Stomach (tissue), 4 donors: ENCODE data around the gene FANK1.

Experiments
- POLR2A ChIP-seq, 4 donors: fragments of 450-650 bp; IDR thresholded peaks; one replicate each; pipeline ENCODE4 v1.6.1; 2016; ENCODE audit warnings: antibody characterized with exemption in 4 of 4, control low read depth in 2 of 4, mild to moderate bottlenecking in 1 of 4, moderate library complexity in 1 of 4
- POLR2AphosphoS5 ChIP-seq, 3 donors: sonication (generic); formaldehyde crosslinking; IDR thresholded peaks; one replicate each; pipeline ENCODE4 v1.6.1; 2016; ENCODE audit warnings: antibody characterized with exemption in 3 of 3
- TF ChIP-seq, protein P1 (sequence below), 7 experiments: fragments of 450-650 bp in 4 of 7; fragments of 200-600 bp in 3 of 7; sonication (generic) in 3 of 7; IDR thresholded peaks; one replicate each; pipeline ENCODE4 v1.5.1; 2016 to 2019; ENCODE audit warnings: antibody characterized with exemption in 7 of 7, control low read depth in 2 of 7, mild to moderate bottlenecking in 1 of 7

DNA sequence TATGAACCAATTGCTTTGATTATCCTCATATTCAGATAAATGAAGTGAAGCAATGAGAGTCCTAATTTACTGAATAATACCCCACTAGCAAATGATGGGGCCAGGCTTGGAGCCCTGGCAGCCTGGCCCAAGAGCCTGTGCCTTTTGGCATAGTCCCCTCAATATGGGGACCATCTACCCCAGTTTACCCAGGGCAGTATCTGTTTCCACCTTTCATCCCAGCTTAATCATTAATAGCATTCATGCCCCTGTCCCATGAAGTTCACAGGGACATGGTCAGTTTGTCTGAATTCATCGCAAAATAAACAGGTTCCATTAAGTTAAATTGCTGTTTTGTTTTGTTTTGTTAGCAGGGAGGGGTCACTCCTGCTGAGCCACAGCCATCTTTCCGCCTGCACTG, 47.5 kb upstream of the FANK1 start:
- TF ChIP-seq POLR2AphosphoS5 (IDR thresholded peaks at IDR 0.05) (no peak), POLR2A (IDR thresholded peaks at IDR 0.05) (no peak)
- TF ChIP-seq, protein P1, sequence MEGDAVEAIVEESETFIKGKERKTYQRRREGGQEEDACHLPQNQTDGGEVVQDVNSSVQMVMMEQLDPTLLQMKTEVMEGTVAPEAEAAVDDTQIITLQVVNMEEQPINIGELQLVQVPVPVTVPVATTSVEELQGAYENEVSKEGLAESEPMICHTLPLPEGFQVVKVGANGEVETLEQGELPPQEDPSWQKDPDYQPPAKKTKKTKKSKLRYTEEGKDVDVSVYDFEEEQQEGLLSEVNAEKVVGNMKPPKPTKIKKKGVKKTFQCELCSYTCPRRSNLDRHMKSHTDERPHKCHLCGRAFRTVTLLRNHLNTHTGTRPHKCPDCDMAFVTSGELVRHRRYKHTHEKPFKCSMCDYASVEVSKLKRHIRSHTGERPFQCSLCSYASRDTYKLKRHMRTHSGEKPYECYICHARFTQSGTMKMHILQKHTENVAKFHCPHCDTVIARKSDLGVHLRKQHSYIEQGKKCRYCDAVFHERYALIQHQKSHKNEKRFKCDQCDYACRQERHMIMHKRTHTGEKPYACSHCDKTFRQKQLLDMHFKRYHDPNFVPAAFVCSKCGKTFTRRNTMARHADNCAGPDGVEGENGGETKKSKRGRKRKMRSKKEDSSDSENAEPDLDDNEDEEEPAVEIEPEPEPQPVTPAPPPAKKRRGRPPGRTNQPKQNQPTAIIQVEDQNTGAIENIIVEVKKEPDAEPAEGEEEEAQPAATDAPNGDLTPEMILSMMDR (IDR thresholded peaks at IDR 0.05): no peak
